GM12801 (cell line): ENCODE data around the gene SGF29.

Experiments
- TF ChIP-seq, protein P1 (sequence below): IDR thresholded peaks from one replicate; pipeline ENCODE4 v1.5.1; 2011; ENCODE audit warnings: control low read depth; ENCODE audit not compliant: insufficient read length; ENCODE audit errors: extremely low read depth

Gene SGF29

DNA sequence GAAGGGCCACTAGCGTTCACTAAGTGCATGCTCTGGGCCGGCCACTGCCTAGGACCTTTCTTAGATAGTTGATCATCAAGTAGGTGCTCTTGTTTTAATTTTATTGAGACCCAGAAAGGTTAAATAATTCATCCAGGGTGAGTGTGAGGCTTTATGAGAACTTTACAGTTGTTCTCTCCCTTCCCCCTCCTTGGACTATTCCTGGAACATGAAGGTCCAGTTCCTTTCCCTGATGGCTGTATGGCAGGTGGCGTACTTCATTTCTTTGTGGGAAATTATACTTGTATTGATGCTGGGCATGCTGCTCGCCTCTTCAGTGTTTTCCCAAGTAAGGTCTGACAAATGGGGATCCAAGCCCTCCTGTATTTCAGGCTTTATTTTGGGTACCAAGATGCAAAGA is 8.5 kb downstream of the SGF29 start:
- TF ChIP-seq, protein P1, sequence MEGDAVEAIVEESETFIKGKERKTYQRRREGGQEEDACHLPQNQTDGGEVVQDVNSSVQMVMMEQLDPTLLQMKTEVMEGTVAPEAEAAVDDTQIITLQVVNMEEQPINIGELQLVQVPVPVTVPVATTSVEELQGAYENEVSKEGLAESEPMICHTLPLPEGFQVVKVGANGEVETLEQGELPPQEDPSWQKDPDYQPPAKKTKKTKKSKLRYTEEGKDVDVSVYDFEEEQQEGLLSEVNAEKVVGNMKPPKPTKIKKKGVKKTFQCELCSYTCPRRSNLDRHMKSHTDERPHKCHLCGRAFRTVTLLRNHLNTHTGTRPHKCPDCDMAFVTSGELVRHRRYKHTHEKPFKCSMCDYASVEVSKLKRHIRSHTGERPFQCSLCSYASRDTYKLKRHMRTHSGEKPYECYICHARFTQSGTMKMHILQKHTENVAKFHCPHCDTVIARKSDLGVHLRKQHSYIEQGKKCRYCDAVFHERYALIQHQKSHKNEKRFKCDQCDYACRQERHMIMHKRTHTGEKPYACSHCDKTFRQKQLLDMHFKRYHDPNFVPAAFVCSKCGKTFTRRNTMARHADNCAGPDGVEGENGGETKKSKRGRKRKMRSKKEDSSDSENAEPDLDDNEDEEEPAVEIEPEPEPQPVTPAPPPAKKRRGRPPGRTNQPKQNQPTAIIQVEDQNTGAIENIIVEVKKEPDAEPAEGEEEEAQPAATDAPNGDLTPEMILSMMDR: no peak

DNA sequence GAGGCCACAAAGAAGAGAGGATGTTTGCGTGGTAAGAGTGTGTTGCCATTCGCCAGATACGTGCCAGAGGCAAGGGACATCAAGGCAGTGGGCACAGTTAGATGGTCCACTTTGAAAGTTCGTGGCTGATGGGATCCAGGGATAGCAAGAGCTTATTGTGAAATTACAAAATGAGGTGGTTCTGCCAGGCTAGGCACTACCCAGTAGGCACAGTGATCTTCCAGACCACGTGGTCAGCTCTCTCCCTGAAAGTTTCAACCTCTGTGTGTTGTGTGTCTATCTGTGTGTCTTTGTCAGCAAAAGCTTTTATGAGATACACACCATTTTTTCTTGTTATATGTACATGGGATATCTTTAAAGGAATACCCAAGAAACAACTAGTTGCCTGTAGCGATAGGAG is 9.5 kb downstream of the SGF29 start:
- TF ChIP-seq, protein P1: no peak

DNA sequence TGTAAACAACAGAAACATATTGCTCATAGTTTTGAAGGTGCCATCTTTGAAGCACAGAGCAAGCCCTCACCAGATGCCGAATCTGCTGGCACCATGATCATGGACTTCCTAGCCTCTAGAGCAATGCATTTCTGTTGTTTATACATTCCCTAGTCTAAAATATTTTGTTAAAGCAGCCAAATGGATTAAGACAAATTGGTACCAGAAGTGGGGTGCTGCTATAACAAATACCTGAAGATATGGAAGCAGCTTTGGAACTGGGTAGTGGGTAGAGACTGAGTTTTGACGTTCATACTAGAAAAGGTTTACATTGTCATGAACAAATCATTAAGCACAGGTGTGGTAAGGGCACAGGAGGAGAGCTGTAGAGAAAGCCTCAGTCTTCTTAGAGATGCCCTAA is 13.6 kb downstream of the SGF29 start:
- TF ChIP-seq, protein P1: no peak

DNA sequence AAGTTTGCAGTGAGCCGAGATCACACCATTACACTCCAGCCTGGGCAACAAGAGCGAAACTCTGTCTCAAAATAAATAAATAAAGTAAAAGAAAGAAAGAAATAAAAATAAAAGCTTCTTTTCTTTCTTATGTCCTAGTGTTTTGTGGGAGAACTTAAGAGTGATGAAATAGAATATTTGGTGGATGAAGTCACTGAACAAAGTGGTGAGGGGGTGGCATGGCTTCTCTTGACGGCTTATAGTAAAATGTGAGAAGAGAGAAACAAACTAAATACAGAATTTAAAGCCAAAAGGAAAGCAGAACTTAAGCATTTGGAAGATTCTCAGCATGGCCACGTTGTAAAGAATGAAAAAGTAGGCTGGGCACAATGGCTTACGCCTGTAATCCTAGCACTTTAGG is 15.3 kb downstream of the SGF29 start:
- TF ChIP-seq, protein P1: no peak

DNA sequence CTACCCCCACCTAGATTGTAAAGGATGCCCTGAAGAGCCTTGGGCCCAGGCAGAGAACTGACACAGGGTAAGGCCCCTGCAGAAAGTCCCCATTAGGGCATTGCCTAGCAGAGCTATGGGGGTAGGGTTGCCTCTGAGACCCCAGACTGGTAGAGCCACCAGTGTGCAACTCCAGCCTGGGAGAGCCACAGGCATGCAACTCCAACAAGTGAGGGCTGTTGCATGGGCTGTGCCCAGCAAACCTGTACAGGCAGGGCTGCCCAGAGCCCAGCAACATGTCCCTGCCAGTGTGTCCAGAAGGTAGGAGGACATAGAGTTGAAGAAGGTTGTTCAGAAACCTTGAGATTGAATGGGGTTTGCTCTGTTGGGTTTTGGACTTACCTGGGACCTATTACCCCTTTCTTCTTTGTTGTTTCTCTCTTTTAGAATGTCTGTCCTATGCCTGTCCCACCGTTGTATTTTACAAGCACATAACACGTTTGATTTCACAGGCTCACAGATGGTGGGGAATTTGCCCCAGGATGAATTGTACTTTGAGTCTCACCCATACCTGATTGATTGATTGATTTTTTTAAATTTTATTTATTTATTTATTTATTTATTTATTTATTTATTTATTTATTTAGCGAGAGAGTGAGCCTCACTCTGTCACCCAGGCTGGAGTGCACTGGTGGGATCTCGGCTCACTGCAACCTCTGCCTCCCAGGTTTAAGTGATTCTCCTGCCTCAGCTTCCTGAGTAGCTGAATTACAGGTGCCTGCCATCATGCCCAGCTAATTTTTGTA is 16.4 kb downstream of the SGF29 start:
- TF ChIP-seq, protein P1: no peak

DNA sequence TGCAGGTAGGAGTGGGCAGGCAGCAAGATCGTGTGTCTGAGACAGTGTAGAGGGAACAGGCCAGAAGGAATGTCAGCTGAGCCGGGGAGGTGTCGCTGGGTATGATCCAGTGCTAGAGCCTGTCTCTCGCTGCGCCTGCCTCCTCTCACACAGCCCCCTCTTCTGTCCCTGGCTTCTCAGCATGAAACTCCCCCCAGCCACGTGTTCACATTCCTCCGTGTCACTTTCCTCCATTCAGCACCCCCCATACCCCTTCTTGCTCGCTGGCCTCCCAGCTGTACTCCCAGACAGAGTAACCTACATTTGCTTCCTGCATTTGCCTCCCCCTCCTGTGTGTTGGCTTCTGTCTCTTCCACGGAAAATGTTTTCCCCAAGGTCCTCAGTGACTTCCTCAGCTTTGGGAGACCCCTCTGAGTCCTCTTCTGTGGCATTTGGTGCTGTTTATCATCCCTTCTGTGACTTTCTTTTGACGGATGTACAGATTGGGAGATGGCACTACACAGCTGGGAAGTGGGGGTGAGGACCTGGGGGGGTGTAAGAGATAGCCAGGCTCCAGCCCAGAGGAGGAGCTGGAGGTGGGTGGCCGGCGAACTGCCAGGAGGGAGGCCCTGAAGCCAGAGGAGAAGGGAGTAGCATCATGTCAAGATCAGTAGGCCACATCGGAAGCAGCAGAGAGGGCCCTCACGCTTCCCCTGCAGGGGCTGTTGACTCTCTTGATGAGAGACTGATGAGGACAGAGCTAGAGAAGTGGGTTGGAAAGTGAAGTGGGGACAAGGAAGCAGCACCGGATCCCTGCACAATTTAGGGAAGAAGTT is 19.2 kb downstream of the SGF29 start:
- TF ChIP-seq, protein P1: no peak
